Dedifferentiated amniotic fluid mesenchymal stem cell (primary cell): ENCODE results near the gene SLC15A4.

Source experiments
- DNase-seq: peaks from one replicate; pipeline ENCODE4 v3.0.0-alpha.2; 2016; ENCODE audit errors: extremely low spot score

Gene SLC15A4

DNA sequence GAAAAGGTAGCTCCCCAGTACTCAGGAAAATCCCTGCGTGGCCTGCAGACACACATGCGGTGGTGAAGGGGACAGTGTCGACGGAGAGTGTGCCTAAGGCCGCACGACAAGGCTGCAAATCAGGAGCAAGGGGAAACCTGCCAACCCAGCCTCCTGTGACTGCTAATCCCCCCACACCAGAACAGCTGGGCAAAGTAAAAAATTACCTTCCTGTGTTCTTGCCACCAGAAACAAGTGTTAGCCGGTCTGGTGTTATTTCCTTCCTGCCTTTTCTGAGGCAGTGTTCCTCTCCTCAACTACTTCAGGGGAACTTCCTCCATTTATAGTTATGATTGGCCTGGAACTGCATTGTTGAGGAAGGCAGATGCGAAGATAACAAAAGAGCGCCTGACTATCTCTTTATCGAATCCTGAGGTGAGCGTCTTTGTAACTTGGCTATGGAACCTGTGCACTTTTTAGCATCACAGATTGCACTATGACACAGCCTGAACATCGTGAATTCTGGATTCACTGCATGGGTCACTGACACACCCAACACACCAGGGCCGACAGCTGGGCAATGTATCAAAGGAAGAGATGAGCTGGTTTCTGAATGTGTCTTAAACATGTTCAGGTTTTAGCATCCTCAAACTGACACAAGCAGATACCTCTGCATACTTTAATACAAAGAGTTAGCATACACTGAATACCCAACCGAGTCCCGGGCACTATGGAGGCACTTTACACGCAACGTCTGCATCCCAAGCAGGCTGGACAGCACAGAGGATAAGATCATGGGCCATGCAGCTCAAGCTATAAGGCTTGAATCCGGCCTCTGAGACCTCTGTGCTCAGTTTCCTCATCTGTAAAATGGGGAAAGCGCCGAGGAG, 28.9 kb downstream of the SLC15A4 start:
- DNase-seq, result no peak

DNA sequence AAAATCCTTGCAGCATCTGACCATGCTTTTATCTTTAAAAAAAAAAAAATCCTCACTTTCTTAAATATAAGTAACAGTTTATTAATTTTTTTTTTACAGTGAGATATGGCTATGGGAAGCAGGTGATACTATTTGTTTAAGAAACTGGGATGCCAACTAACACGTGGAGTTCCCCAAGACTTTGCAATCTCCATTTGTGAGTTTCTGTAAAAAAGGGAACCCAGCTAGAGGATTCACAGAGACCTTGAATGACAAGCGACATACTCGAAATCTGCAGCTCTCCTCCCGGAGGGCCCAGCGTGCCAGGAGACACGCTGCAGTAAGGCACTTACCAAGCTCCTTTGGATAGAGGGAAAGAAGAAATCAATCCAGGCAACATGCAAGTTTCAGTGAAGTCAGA, 30.1 kb downstream of the SLC15A4 start:
- DNase-seq, result no peak

DNA sequence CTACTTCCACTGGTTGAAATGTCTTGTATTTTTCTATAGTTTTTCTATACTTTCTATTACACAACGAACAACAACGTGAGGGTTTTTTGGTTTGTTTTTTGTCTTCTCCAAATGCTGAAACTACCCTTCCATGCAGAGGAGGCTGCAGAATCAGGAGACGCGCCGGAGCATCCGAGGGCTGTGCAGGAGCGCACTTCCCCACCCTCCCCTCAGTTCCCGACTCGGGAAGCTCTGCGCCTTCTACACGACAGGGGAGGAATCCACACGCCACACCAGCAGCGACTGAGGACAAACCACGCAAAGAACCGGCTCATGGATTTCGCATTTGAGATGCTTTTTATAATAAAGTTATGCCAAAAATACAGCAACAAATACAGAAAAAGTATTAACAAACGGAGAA, 30.9 kb downstream of the SLC15A4 start:
- DNase-seq, result no peak

DNA sequence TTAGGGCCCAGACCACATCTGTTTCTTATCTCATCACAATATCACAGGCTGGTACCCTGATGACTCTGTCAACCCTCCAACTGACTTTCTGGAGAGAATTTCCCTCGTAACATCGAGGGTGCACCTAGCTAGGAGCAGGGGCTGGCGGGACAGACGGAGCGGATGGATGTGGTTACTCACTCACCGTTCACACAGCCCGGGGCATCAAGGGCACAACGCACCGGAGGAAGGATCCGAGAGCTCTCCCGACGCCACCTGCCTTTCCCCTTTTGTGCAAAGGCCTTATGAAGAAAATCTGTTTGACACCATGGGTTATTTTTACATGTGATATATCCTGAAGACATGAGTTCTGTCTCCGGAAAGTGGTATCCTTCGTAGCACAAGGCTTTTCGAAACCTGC, 31.4 kb downstream of the SLC15A4 start:
- no peak for DNase-seq

DNA sequence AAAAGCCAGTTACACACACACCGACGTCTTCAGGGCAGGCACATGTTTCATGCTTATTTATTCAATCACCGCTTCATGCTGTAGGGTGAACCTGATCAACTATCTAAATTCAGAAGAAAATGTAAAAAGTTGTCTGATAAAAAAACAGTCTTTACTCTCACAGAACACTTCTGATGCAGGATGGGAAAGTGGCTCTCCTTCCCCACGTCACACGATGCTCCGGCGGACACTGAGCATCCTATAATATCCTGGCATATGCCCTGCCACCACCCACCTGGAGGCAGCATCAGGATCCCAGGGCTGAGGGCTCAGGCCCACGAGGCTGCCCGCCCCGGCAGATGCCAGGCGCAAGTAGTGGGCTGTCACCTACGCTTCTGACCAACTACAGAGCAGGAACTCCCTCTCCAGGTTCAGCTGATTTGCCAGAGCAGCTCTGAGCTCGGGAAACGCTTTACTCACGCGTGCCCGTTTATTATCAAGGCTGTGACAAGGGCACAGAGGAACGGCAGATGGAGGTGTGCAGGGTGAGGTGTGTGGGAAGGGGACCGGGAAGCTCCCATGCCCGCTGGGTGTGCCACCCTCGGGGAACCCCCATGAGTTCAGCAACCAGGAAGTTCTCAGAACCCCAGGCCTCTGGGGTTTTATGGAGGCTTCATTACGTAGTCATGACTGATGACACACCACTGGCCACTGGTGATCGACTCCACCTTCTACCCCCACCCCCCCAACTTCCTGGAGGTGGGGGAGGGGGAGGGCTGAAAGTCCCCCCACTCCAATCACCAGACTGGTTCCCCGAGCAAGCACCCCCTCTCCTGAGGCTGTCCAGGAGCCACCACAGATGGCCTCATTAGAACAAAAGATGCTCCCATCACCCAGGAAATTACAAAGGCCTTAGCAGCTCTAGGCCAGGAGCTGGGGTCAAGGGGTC, 32.1 kb downstream of the SLC15A4 start:
- DNase-seq, result no peak

DNA sequence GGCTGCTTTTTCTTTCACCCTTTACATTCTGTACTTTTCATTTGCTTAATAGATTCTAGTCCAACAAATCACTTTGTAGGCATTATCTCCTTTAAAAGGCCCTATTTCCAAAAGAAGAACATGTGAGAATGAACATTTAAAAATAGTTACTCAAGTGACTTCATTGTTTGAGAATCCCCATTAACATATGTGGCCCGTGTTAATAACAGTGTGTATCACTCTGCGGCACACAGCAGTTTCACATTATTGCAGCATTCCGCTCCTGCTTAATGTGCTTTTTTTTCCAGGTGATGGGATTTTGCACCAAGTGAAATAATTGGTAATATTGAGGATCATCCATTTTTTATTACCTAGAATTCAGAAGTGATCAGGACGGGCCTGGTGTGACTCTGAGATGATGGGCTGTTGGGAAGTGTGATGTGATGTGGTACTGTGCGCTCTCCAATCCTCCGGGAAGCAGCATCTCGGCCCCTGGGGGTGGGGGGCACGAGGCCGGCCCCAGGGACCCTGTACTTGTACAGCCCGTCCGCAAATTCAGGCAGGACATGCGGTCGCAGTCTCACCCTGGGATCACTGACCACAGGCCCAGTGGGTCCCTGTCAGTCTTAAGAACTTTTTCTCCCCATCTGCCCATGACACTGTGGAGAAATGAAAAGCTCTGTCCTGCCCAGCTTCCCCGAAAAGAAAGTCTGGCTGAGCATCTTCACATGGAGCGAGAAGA, 32.9 kb downstream of the SLC15A4 start:
- DNase-seq, result no peak

DNA sequence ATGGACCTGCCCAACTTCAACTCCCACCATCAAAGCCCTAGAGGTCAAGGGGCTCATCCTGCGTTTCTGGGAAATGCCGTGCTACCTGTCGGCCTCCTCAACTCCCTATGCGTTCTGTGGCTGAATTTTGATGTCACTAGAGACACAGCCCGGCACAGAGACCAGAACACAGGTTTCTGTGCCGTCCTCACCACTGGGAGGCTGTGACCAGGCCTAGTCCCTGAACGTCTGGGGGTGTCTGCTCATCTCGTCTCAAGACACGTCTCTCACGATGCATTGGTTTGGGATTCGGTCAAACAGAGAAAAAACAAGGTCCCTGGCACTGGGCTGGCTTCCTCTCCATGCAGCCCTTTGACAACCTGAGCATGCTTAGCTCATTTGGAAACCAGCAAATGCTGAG, 33.5 kb downstream of the SLC15A4 start:
- no peak for DNase-seq

DNA sequence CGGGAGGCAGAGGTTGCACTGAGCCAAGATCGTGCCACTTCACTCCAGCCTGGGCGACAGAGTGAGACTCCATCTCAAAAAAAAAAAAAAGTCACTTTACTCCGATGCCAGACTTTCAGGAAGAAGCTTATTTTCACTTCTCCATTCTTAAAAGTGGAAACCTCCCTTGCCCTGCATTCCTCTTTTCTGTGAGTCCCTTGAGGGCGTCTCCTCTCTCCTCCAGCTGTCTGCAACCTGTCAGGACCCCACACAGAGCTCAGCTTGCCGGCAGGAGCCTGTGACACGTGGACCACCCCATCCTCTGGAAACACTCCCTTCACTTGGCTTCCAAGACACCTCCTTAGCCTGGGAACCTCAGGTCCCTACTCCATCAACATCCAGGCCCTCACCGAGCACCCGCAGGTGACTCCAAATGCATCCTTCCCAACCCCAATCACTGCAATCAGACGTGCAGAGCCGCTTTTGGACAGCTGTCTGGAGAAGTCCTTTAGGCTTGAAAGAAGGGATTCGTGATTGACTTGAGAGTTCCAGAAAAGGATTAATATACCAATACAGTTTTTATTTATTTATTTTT, 34.3 kb downstream of the SLC15A4 start:
- no peak for DNase-seq

DNA sequence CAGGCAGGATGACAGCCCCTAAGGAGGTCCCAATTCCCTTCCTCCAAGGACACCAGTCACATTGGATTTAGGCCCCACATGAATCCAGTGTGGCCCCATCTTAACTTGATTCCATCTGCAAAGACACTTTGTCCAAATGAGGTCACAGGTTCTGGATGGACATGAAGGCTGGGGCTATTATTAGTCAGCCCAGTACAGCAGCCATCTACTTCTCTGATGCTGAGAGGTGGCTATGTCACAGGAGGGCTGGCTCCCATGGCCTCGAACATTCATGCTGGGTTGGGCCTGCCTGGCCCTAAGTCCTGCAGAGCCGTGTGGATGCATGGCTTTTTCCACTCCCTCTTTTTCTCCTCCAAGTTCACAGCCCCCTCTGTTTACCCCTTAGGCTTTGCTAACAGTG, 35.9 kb downstream of the SLC15A4 start:
- no peak for DNase-seq

DNA sequence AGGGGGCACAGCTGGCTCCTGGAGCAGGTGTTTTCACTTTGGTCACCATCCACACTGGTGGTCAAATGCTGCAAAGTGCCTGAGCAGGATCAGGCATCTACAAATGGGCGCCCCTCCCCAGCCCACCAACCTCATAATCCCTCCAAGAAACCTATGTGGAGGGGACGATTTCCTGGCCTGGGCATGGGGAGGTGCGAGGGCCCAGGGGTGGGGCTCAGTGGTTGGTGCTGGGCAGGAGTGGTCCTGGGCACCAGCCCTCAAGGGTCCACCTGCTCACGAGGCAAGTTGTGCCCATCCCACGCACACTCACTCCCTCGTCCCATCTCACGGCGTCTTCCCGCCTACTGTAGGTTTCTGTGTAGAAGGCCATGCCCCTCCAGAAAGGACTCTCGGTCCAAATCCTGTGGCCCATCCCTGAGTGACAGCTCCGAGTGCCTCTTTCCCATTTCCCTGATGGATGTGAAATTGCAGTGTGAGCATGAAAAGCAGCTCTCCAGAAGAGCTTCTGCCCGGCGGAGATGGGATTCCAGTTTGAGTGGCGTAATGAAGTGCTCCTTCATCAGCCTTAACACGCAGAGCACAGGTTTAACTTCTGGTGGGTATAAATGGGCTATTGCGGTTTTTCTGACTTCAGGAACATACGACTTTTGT, 36.9 kb downstream of the SLC15A4 start:
- DNase-seq, result no peak

DNA sequence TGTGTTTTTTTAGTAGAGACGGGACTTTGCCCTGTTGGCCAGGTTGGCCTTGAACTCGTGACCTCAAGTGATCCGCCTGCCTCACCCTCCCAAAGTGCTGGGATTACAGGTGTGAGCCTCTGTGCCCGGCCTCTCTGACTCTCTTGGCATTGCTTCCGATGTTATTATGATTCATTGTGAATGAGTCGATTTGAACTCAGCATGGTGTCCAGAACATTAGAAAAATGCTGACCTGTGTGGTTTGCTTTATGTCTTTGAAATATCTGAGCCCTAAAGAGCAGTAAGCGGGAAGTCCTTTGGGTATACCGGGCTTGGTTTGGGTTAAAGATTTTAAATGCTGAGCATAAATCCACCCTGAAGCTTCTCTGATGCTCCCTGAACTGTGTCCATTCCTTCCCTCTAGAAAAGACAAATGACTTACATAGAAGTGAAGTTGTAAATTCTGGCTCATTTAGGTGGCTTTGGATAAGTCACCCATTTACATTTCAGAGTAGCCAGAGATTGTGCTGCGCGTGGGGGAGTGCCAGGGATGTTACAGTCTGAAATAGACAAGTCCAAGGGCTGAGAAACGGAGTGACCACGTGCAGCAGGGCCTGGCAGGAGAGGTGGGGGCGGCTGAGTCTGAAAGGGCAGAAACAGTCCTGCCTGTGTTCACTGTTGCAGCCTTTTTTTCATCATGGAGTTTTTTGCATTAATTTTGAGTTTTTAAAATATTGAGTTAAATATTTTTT, 39.6 kb downstream of the SLC15A4 start:
- DNase-seq, result no peak

DNA sequence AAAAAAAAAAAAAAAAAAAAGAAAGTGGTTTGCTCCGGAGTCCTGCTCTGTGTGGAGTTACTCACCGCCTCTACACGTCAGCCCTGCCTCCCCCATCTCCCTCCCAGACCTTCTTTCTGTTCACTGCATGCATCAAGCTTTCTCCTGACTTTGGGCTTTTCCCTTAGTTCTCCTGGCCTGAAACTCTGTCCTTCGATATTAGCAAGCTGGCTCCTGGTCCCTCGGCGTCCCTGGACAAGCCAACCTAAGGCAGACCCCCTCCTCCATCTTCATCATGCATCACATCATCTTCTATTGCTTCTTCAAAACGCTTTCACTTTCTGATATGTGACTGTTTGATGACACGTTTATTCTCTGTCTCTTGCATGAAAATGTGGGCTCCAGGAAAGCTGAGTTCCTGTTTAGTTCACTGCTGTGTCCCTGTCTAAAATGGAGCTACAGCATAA, 40.6 kb downstream of the SLC15A4 start:
- no peak for DNase-seq

DNA sequence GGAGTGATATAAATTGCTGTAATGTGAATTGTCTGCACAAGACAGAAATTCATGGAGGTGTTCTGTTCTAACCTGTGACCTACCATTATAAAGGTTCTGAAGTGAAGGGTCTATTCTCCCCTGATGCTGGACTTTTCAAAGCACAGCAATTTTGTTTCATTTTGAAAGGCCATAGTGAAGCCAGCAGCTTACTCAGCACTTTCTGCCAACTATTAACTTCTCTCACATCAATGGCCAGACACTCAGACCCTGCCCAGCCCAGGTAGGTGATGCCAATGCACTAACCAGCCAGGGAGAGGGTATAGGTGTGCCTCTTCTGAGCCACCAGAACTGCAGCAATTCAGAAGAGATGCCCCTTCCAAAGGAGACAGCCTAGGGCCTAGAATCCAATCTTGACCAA, 43.9 kb downstream of the SLC15A4 start:
- no peak for DNase-seq

DNA sequence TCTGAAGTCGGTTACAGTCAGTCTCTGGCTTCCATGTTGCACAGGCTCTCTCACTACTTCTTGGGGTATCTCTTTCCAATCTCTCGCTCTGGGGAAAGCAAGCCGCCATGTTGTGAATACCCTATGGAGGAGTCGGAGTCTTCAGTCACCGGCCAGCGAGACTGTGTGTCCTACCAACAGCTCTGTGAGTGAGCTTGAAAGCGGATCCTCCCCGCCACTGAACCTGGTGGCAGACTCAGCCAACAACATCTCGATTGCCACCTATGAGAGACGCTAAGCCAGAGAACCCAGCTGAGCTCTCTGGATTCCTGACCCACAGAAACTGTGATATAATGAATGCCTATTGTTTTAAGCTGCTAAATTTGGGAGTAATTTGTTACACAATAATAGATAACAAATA, 51.5 kb downstream of the SLC15A4 start:
- no peak for DNase-seq

DNA sequence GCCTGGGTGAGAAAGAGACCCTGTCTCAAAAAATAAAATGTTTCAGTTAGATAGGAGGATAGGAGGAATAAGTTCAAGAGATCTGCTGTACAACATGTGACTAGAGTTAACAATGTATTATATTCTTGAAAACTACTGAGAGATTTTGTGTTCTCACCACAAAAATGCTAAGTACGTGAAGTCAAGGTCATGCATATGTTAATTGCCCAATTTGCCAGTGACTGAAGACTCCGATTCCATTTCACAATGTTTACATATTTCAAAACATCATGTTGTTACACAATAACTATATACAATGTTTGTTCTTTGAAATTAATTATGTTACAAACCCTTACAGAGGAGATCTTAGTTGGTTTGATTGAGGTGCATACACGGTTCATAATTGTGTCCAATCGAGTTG, 52.1 kb downstream of the SLC15A4 start:
- peak; percentile 66 for DNase-seq

DNA sequence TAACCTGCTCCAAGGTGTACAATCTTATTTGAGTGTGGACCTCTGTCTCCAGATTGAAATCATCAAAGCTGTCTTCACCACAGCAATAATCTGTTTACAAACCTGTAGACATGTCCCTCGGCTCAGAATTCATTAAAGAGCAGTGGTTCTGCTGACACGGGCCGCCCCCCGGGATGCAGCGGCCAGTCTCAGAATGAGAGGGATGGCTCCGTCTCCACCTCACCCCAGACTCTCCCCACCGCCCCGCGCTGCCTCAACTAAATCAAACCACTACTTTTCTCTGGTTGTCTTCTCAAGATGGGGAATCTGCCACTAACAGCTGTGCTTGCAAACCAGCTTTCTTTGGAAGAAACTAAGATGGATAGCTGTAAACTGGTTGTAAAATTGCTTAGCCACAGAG, 56.2 kb downstream of the SLC15A4 start:
- no peak for DNase-seq

DNA sequence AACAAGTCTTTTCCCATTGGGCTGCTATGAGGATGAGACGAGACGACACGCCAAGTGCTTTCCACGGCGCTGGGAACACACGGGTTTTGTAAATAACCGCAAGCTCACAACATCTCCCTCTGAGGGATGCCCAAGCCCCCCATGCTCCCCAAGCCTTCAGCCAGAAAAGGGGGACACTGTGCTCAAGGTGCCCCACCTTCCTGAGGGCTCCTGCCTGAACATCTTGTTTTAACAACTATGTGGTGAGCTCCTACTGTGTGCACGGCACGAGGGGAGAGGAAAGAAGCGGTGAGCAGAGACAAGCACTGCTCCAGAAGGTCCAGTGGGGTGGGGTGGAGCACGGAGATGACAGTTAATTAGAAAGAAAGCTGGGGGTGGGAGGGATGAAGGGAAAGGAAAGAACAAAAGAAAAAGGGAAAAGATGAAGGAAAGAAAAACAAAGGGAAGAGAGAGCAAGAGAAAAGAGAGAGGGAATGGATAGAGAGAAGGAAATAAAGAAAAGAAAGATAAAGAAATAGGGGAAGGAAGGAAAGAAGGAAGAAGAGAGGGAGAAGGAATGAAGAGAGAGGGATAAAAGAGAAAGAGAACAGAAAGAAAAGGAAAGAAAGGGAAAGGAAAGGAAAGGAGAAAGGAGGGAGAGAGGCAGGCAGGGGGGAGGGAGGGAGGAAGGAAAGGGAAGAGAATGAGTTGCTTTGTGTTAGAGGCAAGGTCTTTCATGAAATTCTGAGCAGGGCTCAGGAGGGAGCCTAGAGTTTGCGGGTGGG, 56.8 kb downstream of the SLC15A4 start:
- DNase-seq, result no peak

DNA sequence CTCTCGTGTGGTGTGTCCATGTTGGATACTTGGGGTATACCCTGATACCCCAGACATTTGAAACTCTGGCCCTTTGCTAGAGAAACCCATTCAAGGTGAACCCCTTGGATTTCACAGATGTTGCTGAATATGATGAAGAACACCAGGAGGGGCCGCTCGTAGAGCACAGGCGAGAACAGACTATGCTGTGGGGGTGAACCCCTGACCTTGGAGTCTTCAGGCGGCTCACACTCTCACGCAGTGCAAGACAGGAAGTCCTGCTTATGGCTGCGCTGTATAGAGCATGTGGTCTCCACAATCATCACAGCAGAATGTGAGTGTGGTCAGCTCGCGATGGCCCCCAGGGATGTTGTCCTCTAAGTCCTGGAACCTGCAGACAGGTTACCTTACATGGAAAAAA, 60.4 kb downstream of the SLC15A4 start:
- no peak for DNase-seq

DNA sequence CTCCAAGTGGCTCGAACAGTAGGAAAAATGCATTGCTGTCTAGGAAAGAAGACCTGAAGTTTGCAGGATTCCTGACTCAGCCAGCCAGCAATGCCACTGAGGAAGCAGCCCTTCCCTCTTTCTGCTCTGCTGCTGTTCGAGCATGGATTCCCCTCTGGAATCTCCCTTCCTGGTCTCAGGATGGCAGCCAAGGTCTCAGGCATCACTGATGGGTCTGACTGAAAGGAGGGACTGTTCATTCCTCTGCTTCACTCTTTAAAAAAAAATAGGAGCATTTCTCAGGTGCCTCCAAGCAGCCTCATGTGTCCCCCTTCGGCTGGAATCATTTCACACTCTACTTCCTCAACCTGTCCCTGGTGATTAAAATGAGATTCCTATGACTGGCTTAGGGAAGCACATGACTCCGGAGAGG, 62.4 kb downstream of the SLC15A4 start:
- no peak for DNase-seq

DNA sequence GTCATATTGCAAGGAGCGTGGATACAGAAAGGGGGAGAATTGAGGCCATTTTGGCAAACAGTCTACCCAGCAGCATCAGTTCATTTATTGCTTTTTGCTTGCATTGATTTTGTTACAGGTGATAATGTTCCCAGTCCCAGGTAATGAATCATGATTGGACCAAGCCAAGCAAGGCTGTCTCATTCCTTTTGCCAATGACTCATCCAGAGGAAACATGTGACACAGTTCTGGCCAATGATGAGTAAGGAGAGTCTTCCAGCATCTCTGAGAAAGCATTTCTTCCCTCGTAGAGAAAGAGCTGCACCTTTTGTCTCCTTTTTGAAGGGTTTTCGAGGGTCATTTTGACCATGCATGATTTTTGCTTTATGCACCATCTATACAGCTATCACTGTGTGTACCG, 68.2 kb downstream of the SLC15A4 start:
- no peak for DNase-seq
